Heart left ventricle (tissue), 13 donors: ENCODE data around the gene RBM23.

ENCODE experiments used
- POLR2A ChIP-seq, 2 donors: fragments of 450-650 bp; IDR thresholded peaks; one replicate each; pipeline ENCODE4 v1.6.1; 2017; ENCODE audit warnings: antibody characterized with exemption in 2 of 2, mild to moderate bottlenecking in 2 of 2, moderate library complexity in 2 of 2
- TF ChIP-seq, protein P1 (sequence below), 12 donors: fragments of 200-600 bp; sonication (generic) in 4 of 12; IDR thresholded peaks; one replicate each; pipeline versions ENCODE4 v1.5.0 to v1.8.0; 2018 to 2022; ENCODE audit warnings: antibody characterized with exemption in 12 of 12, mild to moderate bottlenecking in 5 of 12
- donor health status: ischemic (EF 13 %, LVEDD 7.1; RV severe dilation, severe dysfunction).
- donor health status: DM: no; HTN: yes; CAD: no.
- donor health status: DM: no; HTN: no; CAD: no.
- donor health status: ischemic (EF 25% LVEDD 6.9; RV normal size, moderate dysfunction).
- donor health status: ischemic (EF 25% LVEDD 5.7; RV mildly dilated, moderate dysfunction).
- donor health status: ischemic (EF 35%, LVEDD 5.7; RV mildly dilated, moderate dysfunction).
- donor health status: nonischemic (EF 11% LVEDD 7.7; RV severe dilation, severe dysfunction).
- donor health status: DM: yes; HTN: yes; CAD: no.
- donor health status: PGD.
- donor health status: ischemic (EF 29% LVEDD 5.4; RV normal size, mild dysfunction).
- donor health status: nonischemic (EF 23%, LVEDD 6.1; RV moderate dilation, normal function).

DNA sequence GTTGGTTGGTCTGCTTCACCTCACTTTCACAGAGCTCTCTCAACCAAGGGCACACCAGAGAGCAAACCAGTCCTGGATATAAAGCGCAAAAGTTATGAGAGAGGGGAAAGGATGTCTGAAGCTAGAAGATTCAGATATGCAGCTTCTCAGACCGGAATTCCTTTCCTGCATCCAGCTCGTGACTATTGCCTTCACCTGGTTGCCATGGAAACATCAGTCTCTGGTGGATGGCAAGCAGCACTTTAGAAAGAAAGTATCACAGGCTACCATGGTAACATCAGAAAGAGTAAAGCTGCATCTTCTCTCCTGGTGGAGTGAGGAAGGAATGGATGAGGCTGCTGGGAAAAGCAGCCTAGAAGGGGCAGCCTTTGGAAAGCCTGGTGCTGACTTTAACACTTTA is 22.2 kb downstream of the RBM23 start:
- TF ChIP-seq, protein P1, sequence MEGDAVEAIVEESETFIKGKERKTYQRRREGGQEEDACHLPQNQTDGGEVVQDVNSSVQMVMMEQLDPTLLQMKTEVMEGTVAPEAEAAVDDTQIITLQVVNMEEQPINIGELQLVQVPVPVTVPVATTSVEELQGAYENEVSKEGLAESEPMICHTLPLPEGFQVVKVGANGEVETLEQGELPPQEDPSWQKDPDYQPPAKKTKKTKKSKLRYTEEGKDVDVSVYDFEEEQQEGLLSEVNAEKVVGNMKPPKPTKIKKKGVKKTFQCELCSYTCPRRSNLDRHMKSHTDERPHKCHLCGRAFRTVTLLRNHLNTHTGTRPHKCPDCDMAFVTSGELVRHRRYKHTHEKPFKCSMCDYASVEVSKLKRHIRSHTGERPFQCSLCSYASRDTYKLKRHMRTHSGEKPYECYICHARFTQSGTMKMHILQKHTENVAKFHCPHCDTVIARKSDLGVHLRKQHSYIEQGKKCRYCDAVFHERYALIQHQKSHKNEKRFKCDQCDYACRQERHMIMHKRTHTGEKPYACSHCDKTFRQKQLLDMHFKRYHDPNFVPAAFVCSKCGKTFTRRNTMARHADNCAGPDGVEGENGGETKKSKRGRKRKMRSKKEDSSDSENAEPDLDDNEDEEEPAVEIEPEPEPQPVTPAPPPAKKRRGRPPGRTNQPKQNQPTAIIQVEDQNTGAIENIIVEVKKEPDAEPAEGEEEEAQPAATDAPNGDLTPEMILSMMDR (IDR thresholded peaks at IDR 0.05), result no peak
- no peak for TF ChIP-seq POLR2A (IDR thresholded peaks at IDR 0.05)
